A549 (cell line): ENCODE measurements around the gene ETV1. TPM values are rescaled to one million over a fixed set of nuclear protein-coding genes. Genes with fewer than 3 reads are reported as not detected.

Source experiments
- ATAC-seq, 2 experiments: fragments of 200-7000 bp in 1 of 2; fragments of >200 bp in 1 of 2; cut with Nextera tagmentation in 1 of 2; cut with Tn5 transposase in 1 of 2; 3 replicates each; pipeline versions ENCODE4 v1.8.0 to v1.9.1; 2018 to 2020; ENCODE audit warnings: mild to moderate bottlenecking in 1 of 2, moderate library complexity in 1 of 2
- CTCF ChIA-PET: fragments of 300-600 bp; sonication (Branson Sonifier 250); formaldehyde crosslinking; extraction: SDS; loops from one replicate; lab custom pipeline; 2021; ENCODE audit warnings: antibody characterized with exemption, inconsistent platforms; lab: Yijun Ruan, JAX
- POLR2A ChIA-PET: fragments of 350-600 bp; formaldehyde crosslinking; extraction: SDS; loops from one replicate; lab custom pipeline; 2021; ENCODE audit warnings: antibody characterized with exemption, inconsistent platforms; lab: Yijun Ruan, JAX
- DNase-seq, 2 experiments: peaks; one replicate each; pipeline versions ENCODE4 v3.0.0 to v3.0.0-alpha.2; 2011 to 2016; ENCODE audit warnings: low read depth in 1 of 2, low spot score in 1 of 2
- FAIRE-seq: peaks from 2 replicates; lab custom pipeline; 2011; peaks lifted over from hg19 to GRCh38; lab: Jason Lieb, UNC
- H3K27ac ChIP-seq, 2 experiments: fragments of >200 bp; sonication (Bioruptor Twin); formaldehyde crosslinking; 3 replicates each; pipeline ENCODE4 v1.5.1; 2016 to 2017
- H3K4me1 ChIP-seq: fragments of >200 bp; sonication (Bioruptor Twin); formaldehyde crosslinking; 3 replicates; pipeline ENCODE4 v1.6.1; 2016
- H3K4me2 ChIP-seq: fragments of >200 bp; sonication (Bioruptor Twin); formaldehyde crosslinking; 3 replicates; pipeline ENCODE4 v1.6.1; 2016
- H3K4me3 ChIP-seq: fragments of >200 bp; sonication (Bioruptor Twin); formaldehyde crosslinking; 3 replicates; pipeline ENCODE4 v1.5.1; 2016
- H3K9me3 ChIP-seq: fragments of >200 bp; sonication (Bioruptor Twin); formaldehyde crosslinking; 3 replicates; pipeline ENCODE4 v1.6.1; 2016
- CBX8 ChIP-seq: fragments of 200-600 bp; sonication (generic); IDR thresholded peaks from 2 replicates; pipeline ENCODE4 v1.6.1; 2016
- CEBPB ChIP-seq, 2 experiments: fragments of >200 bp in 1 of 2; sonication (Bioruptor Twin) in 1 of 2; formaldehyde crosslinking in 1 of 2; IDR thresholded peaks; 2 replicates each; pipeline ENCODE4 v1.6.1; 2012 to 2016
- CTCF ChIP-seq: fragments of >200 bp; sonication (Bioruptor Twin); formaldehyde crosslinking; IDR thresholded peaks from 3 replicates; pipeline ENCODE4 v1.5.1; 2016
- E2F6 ChIP-seq: IDR thresholded peaks from 2 replicates; pipeline ENCODE4 v1.6.1; 2012; ENCODE audit warnings: low read depth, borderline replicate concordance
- EHMT2 ChIP-seq: fragments of 200-600 bp; sonication (generic); IDR thresholded peaks from 2 replicates; pipeline ENCODE4 v1.6.1; 2016; ENCODE audit warnings: antibody characterized with exemption, low read depth, mild to moderate bottlenecking, moderate library complexity
- ELK1 ChIP-seq: fragments of 150-350 bp; IDR thresholded peaks from 2 replicates; pipeline ENCODE4 v1.6.1; 2014; ENCODE audit warnings: low read depth, mild to moderate bottlenecking, low read length
- EP300 ChIP-seq, 2 experiments: fragments of >200 bp; sonication (Bioruptor Twin); formaldehyde crosslinking; IDR thresholded peaks; 2 replicates in 1 of 2; 3 replicates in 1 of 2; pipeline ENCODE4 v1.6.1; 2016 to 2017
- FOSB ChIP-seq: fragments of 250-450 bp; sonication (Bioruptor Pico); IDR thresholded peaks from 2 replicates; pipeline ENCODE4 v1.5.0; 2020; ENCODE audit warnings: mild to moderate bottlenecking, moderate library complexity
- FOSL2 ChIP-seq, 2 experiments: fragments of 450-650 bp in 1 of 2; fragments of >200 bp in 1 of 2; sonication (Bioruptor Twin) in 1 of 2; formaldehyde crosslinking; IDR thresholded peaks; 2 replicates each; pipeline versions ENCODE4 v1.5.0 to v1.6.1; 2016 to 2020; ENCODE audit warnings: mild to moderate bottlenecking in 1 of 2, moderate library complexity in 1 of 2
- GATA3 ChIP-seq: IDR thresholded peaks from 2 replicates; pipeline ENCODE4 v1.6.1; 2012; ENCODE audit warnings: borderline replicate concordance
- HDAC2 ChIP-seq: fragments of 200-600 bp; sonication (generic); IDR thresholded peaks from 2 replicates; pipeline ENCODE4 v1.6.1; 2016
- HOXA7 ChIP-seq: fragments of 250-450 bp; sonication (Bioruptor Pico); IDR thresholded peaks from 2 replicates; pipeline ENCODE4 v1.5.0; 2020; ENCODE audit warnings: mild to moderate bottlenecking, moderate library complexity
- HOXB5 ChIP-seq: fragments of 250-450 bp; sonication (Bioruptor Pico); IDR thresholded peaks from 2 replicates; pipeline ENCODE4 v1.5.0; 2020; ENCODE audit warnings: mild to moderate bottlenecking, moderate library complexity
- MAZ ChIP-seq: fragments of 150-350 bp; IDR thresholded peaks from 2 replicates; pipeline ENCODE4 v1.6.1; 2014; ENCODE audit warnings: antibody characterized with exemption, low read depth, low read length, borderline replicate concordance
- PHF8 ChIP-seq: fragments of 200-600 bp; sonication (generic); IDR thresholded peaks from 2 replicates; pipeline ENCODE4 v1.6.1; 2016; ENCODE audit warnings: low read depth, mild to moderate bottlenecking, antibody characterized with exemption, moderate library complexity, borderline replicate concordance
- POLR2A ChIP-seq: IDR thresholded peaks from 2 replicates; pipeline ENCODE4 v1.6.1; 2012; ENCODE audit warnings: mild to moderate bottlenecking, low read length
- POLR2AphosphoS2 ChIP-seq: conservative IDR thresholded peaks from 2 replicates; pipeline ENCODE4 v1.6.1; 2012; ENCODE audit warnings: low read length, improper control_type of control experiment, inconsistent platforms
- RFX5 ChIP-seq: fragments of 450-650 bp; IDR thresholded peaks from 2 replicates; pipeline ENCODE4 v1.7.1; 2014; ENCODE audit warnings: antibody characterized with exemption, mild to moderate bottlenecking, moderate library complexity
- SMC3 ChIP-seq: fragments of >200 bp; sonication (Bioruptor Twin); formaldehyde crosslinking; IDR thresholded peaks from 3 replicates; pipeline ENCODE4 v1.6.1; 2018; ENCODE audit warnings: inconsistent platforms
- SREBF2 ChIP-seq: fragments of 450-650 bp; IDR thresholded peaks from 2 replicates; pipeline ENCODE4 v1.6.1; 2014; ENCODE audit warnings: mild to moderate bottlenecking, moderate library complexity
- USF2 ChIP-seq: fragments of 450-650 bp; IDR thresholded peaks from 2 replicates; pipeline ENCODE4 v1.6.1; 2014; ENCODE audit warnings: antibody characterized with exemption
- ZC3H11A ChIP-seq: fragments of 450-650 bp; IDR thresholded peaks from 2 replicates; pipeline ENCODE4 v1.6.1; 2014; ENCODE audit warnings: antibody characterized with exemption, mild to moderate bottlenecking
- ZNF302 ChIP-seq: fragments of 250-450 bp; sonication (Bioruptor Pico); IDR thresholded peaks from 2 replicates; pipeline ENCODE4 v1.9.0; 2021; ENCODE audit warnings: inconsistent platforms, mild to moderate bottlenecking, moderate library complexity
- WGBS: methylation state at CpG from one replicate; pipeline ENCODE4 v1.1.6; 2017; ENCODE audit errors: missing lambda C conversion rate; 5-methylcytosine and 5-hydroxymethylcytosine counted together
- polyA plus RNA-seq, 4 experiments: library from polyadenylated mRNA; depleted of rRNA in 3 of 4; stranded (reverse); fragments of >200 nt; fragmentation: RNase III in 1 of 4; extraction: RNeasy Plus Mini Kit Qiagen cat#74134 plus additional on column Dnase treatment in 1 of 4; gene quantifications; 2 replicates in 3 of 4; 3 replicates in 1 of 4; pipeline ENCODE4 v1.2.3, GENCODE V29; 2011 to 2017

The ETV1 gene
- polyA plus RNA-seq, 2 of the 4 experiments (the other 2 are of a cell fraction): 1.3 to 6.2 TPM

- Histone ChIP-seq H3K4me1 (no peaks in the 10 kb centered on the region), H3K4me3 (no peak overlapping the region), H3K4me2 (no peak overlapping the region), H3K9me3 (no peaks in the 10 kb centered on the region)
- 53% methylated on average over 6 of the region's 6 CpGs for WGBS
- no peak for DNase-seq
- FAIRE-seq: no peak
- no peak for ATAC-seq
- no peak for TF ChIP-seq POLR2AphosphoS2
- TF ChIP-seq ZC3H11A: no peak
- TF ChIP-seq EP300 (IDR thresholded peaks at IDR 0.05): no peak
- TF ChIP-seq, all 56 proteins: peak for 0
- POLR2A ChIA-PET: no interaction called here
- H3K27ac ChIP-seq: no peak overlapping the region
- CTCF ChIA-PET: no interaction called here
Measured at GRCh38 chr7:13965077-13965476, 24.4 kb downstream of the ETV1 start.

- TF ChIP-seq ZC3H11A (no peak), FOSB (CRISPR knock-in tag) (no peak), SMC3 (no peak), POLR2A (no peak), RFX5 (no peak), ELK1 (no peak), MAZ (no peak)
- TF ChIP-seq, all 56 proteins: peak for 0
- ChIA-PET CTCF (interaction anchor here (1.3 kb wide), 1 partner anchor 16 kb away, joined by 3 read pairs; no protein-coding TSS in a partner anchor), POLR2A (no interaction called here)
- Histone ChIP-seq H3K27ac (no peak overlapping the region), H3K4me2 (no peak overlapping the region), H3K4me3 (no peak overlapping the region), H3K4me1 (no peaks in the 10 kb centered on the region), H3K9me3 (no peaks in the 10 kb centered on the region)
- WGBS: 60% methylated on average over 2 of the region's 2 CpGs
- FAIRE-seq: no peak
- no peak for DNase-seq
- no peak for ATAC-seq
Measured at GRCh38 chr7:13963925-13964324, 25.5 kb downstream of the ETV1 start.

GRCh38 chr7:13955494-13955893 lies 34.0 kb downstream of the ETV1 start:
- Histone ChIP-seq H3K9me3 (no peaks in the 10 kb centered on the region), H3K4me2 (no peak overlapping the region), H3K4me1 (no peaks in the 10 kb centered on the region), H3K4me3 (no peak overlapping the region), H3K27ac (no peak overlapping the region)
- WGBS: 45% methylated on average over 2 of the region's 2 CpGs
- POLR2A ChIA-PET: no interaction called here
- FAIRE-seq: no peak
- CTCF ChIA-PET: no interaction called here
- no peak for DNase-seq
- ATAC-seq: no peak
- TF ChIP-seq CTCF (no peak), MAZ (no peak), ZNF302 (CRISPR knock-in tag) (no peak), HOXB5 (CRISPR knock-in tag) (no peak), EHMT2 (no peak), POLR2AphosphoS2 (no peak), FOSB (CRISPR knock-in tag) (no peak)

GRCh38 chr7:13953368-13953767 lies 36.1 kb downstream of the ETV1 start:
- Histone ChIP-seq H3K4me3 (no peak overlapping the region), H3K4me1 (no peaks in the 10 kb centered on the region), H3K9me3 (no peaks in the 10 kb centered on the region), H3K27ac (no peak overlapping the region), H3K4me2 (no peak overlapping the region)
- ChIA-PET CTCF (interaction anchor here (0.7 to 2.8 kb wide), 2 partner anchors 10 to 152 kb away, joined by 3 to 6 read pairs; no protein-coding TSS in a partner anchor), POLR2A (no interaction called here)
- WGBS: 62% methylated on average over 3 of the region's 3 CpGs
- no peak for FAIRE-seq
- DNase-seq: no peak
- no peak for ATAC-seq
- TF ChIP-seq GATA3: no peak
- no peak for TF ChIP-seq FOSL2 (IDR thresholded peaks at IDR 0.05)
- TF ChIP-seq FOSL2 (CRISPR knock-in tag; IDR thresholded peaks at IDR 0.05): no peak
- TF ChIP-seq HOXB5 (CRISPR knock-in tag): no peak
- TF ChIP-seq ELK1: no peak
- no peak for TF ChIP-seq HOXA7 (CRISPR knock-in tag)
- no peak for TF ChIP-seq PHF8
- TF ChIP-seq SREBF2: no peak
- no peak for TF ChIP-seq EHMT2
- no peak for TF ChIP-seq E2F6
- no peak for TF ChIP-seq HDAC2
- TF ChIP-seq CTCF: no peak
- no peak for TF ChIP-seq CBX8
- no peak for TF ChIP-seq SMC3
- TF ChIP-seq USF2: no peak
- TF ChIP-seq CEBPB (IDR thresholded peaks at IDR 0.05): no peak
- TF ChIP-seq ZNF302 (CRISPR knock-in tag): no peak
